Astrocyte of the spinal cord (primary cell): ENCODE measurements around the gene CAMSAP3.

Source experiments
- DNase-seq: peaks from one replicate; pipeline ENCODE4 v3.0.0; 2011; ENCODE audit warnings: low read depth, low spot score
- H3K4me3 ChIP-seq: 2 replicates; pipeline ENCODE4 v1.5.1; 2011; ENCODE audit warnings: low read depth, mild to moderate bottlenecking, low read length, moderate library complexity
- CTCF ChIP-seq: IDR thresholded peaks from 2 replicates; pipeline ENCODE4 v1.5.1; 2012; ENCODE audit warnings: low read depth, mild to moderate bottlenecking, low read length, inconsistent platforms
- in situ Hi-C: cut with HindIII; loops from 2 replicates; pipeline ENCODE4 v1.10.0; 2017; ENCODE audit warnings: low sequenced_read_pairs

The CAMSAP3 gene

GRCh38 chr19:7644550-7644877 is 48.9 kb downstream of the CAMSAP3 start:
- no peak for TF ChIP-seq CTCF

GRCh38 chr19:7645163-7645562 is 49.5 kb downstream of the CAMSAP3 start:
- no peak for TF ChIP-seq CTCF
- in situ Hi-C loops = no loop called here
- DNase-seq = no peak
- H3K4me3 ChIP-seq = no peak overlapping the region

More at GRCh38 chr19:7644550-7644877, 48.9 kb downstream of the CAMSAP3 start:
- H3K4me3 ChIP-seq = no peak overlapping the region
- in situ Hi-C loops = no loop called here
- DNase-seq = no peak

- no peak for DNase-seq
- in situ Hi-C loops = no loop called here
- no peak overlapping the region for H3K4me3 ChIP-seq
- TF ChIP-seq CTCF = no peak
Measured at GRCh38 chr19:7645656-7646425, 50.2 kb downstream of the CAMSAP3 start.

GRCh38 chr19:7646426-7646700 is 50.7 kb downstream of the CAMSAP3 start:
- TF ChIP-seq CTCF = no peak
- no peak overlapping the region for H3K4me3 ChIP-seq
- DNase-seq = no peak
- in situ Hi-C loops = no loop called here

- in situ Hi-C loops = no loop called here
- DNase-seq = no peak
- no peak overlapping the region for H3K4me3 ChIP-seq
- TF ChIP-seq CTCF = no peak
Measured at GRCh38 chr19:7647156-7647555, 51.5 kb downstream of the CAMSAP3 start.

- in situ Hi-C loops = no loop called here
Measured at GRCh38 chr19:7648265-7649014, 52.8 kb downstream of the CAMSAP3 start.

More at GRCh38 chr19:7648265-7649014, 52.8 kb downstream of the CAMSAP3 start:
- no peak for TF ChIP-seq CTCF
- no peak overlapping the region for H3K4me3 ChIP-seq
- no peak for DNase-seq
